Right atrium auricular region (tissue), 2 donors: ENCODE results near the gene TGM2. TPM values are rescaled to one million over a fixed set of nuclear protein-coding genes. Genes with fewer than 3 reads are reported as not detected.
A peak's percentile ranks its signal among the peaks of the same experiment; 100 is the strongest.

Experiments
- DNase-seq: peaks from one replicate; pipeline ENCODE4 v3.0.0-alpha.2; 2019; ENCODE audit warnings: low spot score
- H3K27ac ChIP-seq, 2 donors: fragments of 200-600 bp; sonication (generic); 1 replicate in 1 of 2; 2 replicates in 1 of 2; pipeline ENCODE4 v1.5.1; 2016 to 2019
- H3K27me3 ChIP-seq, 2 donors: fragments of 200-600 bp; sonication (generic); one replicate each; pipeline versions ENCODE4 v1.5.1 to v1.6.0; 2017 to 2019
- H3K36me3 ChIP-seq: fragments of 200-600 bp; sonication (generic); one replicate; pipeline ENCODE4 v1.5.1; 2016
- H3K4me1 ChIP-seq, 2 donors: fragments of 200-600 bp; sonication (generic); one replicate each; pipeline versions ENCODE4 v1.5.1 to v1.6.0; 2017 to 2019
- H3K4me3 ChIP-seq, 2 donors: fragments of 200-600 bp; sonication (generic); 1 replicate in 1 of 2; 2 replicates in 1 of 2; pipeline ENCODE4 v1.5.1; 2017 to 2019; ENCODE audit warnings: mild to moderate bottlenecking in 1 of 2, moderate library complexity in 1 of 2
- H3K9me3 ChIP-seq, 2 donors: fragments of 200-600 bp; sonication (generic); one replicate each; pipeline ENCODE4 v1.5.1; 2019
- CTCF ChIP-seq, 2 donors: fragments of 200-600 bp; sonication (generic); IDR thresholded peaks; one replicate each; pipeline ENCODE4 v1.5.1; 2019; ENCODE audit warnings: antibody characterized with exemption in 2 of 2
- total RNA-seq, 2 donors: library from RNA; depleted of rRNA; stranded (reverse); fragments of >200 nt; gene quantifications; one replicate each; pipeline ENCODE4 v1.1.0, GENCODE V29; 2016

Gene TGM2
- total RNA-seq, 2 donors from 2014 or later = 680 to 1,303 TPM

DNA sequence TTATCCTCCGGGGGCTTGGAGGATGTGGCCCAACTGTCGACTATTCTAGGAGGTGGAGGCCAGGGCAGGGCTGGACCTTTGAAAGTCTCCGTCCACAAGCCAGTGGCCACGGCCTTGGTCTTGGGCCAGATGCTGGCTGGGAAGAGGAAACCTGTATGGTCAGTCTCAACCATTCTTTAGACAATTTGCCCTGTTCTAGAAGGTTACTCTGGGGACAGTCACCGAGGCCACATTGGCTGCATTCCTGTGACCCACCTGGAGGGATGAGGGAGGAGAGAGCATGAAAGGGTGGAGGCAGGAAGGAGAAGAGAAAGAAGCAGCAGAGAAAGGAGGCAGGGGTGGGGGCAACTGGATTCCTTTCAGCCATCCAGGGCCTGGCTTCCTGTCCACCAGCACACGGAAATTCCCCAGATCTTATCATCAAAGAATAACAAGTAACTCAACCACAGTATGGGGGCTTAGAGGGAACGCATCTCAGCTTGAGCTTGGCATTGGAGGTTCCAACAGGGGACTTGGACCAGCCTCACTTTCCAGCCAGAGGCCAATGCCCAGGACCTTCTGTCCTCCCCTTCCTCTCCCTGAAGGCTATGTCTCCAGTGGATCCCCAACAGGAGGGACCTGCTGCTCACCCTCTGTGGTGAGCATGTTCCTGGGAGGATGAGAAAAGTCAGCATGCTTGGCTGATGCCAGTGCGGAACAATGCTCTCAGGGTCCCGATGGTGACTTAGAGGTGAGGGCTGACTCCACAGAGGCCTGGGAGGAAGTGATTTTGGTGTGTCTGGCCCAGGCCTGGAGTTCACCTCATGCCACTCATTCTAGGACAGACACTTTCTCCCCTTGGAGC lies 30.4 kb downstream of the TGM2 start:
- DNase-seq = no peak
- no peaks in the 10 kb centered on the region for H3K9me3 ChIP-seq
- TF ChIP-seq CTCF (IDR thresholded peaks at IDR 0.05) = no peak
- H3K36me3 ChIP-seq = peaks cover 88% of the 10 kb centered on the region
- peaks cover 0 to 46% of the 10 kb centered on the region in 2 donors for H3K4me1 ChIP-seq
- no peak overlapping the region for H3K4me3 ChIP-seq
- H3K27ac ChIP-seq = peak overlapping the region; percentile 60 to 77
- H3K27me3 ChIP-seq = no peaks in the 10 kb centered on the region

DNA sequence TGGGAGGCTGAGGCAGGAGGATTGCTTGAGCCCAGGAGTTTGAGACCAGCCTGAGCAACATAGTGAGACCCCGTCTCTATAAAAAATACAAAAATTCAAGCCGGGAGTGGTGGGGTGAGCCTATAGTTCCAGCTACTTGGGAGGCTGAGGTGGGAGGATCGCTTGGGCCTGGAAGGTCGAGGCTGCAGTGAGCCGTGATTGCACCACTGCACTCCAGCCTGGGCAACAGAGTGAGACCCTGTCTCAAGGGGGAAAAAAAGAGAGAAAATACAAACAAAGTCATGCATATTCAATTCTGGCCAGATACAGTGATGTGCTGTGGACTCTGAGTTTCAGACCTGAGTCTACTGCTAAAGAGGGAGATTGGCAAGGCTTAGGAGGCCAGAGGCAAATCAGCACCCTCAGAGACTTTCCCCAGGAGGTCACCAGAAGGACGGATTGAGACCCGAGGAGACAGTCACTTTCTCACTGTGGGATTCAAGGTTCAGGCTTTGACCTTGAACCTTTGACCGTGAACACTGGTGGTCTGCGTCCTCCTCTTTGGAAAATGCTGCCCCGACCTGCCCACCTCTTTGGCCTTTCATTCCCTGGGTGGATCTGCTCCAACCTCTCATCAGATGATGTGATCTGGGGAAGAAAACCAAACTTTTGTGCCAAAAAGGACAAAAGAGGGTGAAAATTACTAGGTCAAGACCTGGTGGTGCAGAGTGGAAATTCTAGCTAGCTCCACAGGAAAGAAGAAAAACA lies 31.2 kb downstream of the TGM2 start:
- no peaks in the 10 kb centered on the region for H3K9me3 ChIP-seq
- H3K27ac ChIP-seq = peak overlapping the region; percentile 60 to 77
- no peak for TF ChIP-seq CTCF (IDR thresholded peaks at IDR 0.05)
- no peak for DNase-seq
- peaks cover 0 to 46% of the 10 kb centered on the region in 2 donors for H3K4me1 ChIP-seq
- H3K36me3 ChIP-seq = peaks cover 85% of the 10 kb centered on the region
- H3K4me3 ChIP-seq = no peak overlapping the region
- H3K27me3 ChIP-seq = no peaks in the 10 kb centered on the region

- no peak for TF ChIP-seq CTCF (IDR thresholded peaks at IDR 0.05)
- no peak overlapping the region for H3K4me3 ChIP-seq
- no peak overlapping the region for H3K27ac ChIP-seq
- no peaks in the 10 kb centered on the region for H3K9me3 ChIP-seq
- DNase-seq = no peak
- no peaks in the 10 kb centered on the region for H3K27me3 ChIP-seq
- H3K4me1 ChIP-seq = peaks cover 0 to 51% of the 10 kb centered on the region in 2 donors
- H3K36me3 ChIP-seq = peaks cover 77% of the 10 kb centered on the region
These were observed 32.1 kb downstream of the TGM2 start for GRCh38 chr20:38132910-38133501.

DNA sequence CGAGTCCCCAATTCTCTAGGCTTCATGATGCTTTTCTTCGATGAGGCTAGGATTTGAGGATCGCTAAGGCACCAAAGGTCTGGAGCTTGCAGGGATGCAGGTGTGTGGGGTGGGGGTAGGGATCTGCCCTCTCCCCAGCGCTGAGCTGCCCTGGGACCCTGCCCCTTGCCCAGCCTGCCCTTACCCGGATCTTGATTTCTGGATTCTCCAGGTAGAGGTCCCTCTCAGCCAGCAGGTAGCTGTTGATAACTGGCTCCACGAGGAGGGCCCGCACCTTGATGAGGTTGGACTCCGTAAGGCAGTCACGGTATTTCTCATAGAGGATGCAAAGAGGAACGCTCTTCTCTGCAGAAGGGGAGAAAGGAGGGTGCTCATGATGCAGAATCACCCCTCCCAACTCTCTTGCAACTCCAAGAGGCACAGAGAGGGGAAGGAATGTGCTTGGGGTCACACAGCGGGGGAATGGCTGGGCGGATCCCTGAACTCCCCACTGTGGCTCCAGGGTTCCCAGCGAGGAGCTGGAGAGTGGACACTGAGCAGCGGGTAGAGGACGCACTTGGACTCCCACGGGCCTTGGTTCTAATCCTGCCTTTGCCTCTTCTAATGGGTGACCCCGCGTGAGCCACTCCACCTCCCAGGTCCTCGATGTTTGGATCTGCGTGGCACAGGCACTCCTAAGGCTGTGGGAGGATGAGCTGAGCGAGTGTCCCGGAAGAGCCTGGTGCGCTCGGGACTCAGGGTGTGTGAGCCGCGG lies 32.7 kb downstream of the TGM2 start:
- Histone ChIP-seq H3K27me3 (no peaks in the 10 kb centered on the region), H3K27ac (peak overlapping the region in 1 of 2 donors; percentile 18), H3K36me3 (peaks cover 70% of the 10 kb centered on the region), H3K9me3 (no peaks in the 10 kb centered on the region), H3K4me3 (no peak overlapping the region), H3K4me1 (peaks cover 0 to 51% of the 10 kb centered on the region in 2 donors)
- DNase-seq = no peak
- TF ChIP-seq CTCF (IDR thresholded peaks at IDR 0.05) = no peak

DNA sequence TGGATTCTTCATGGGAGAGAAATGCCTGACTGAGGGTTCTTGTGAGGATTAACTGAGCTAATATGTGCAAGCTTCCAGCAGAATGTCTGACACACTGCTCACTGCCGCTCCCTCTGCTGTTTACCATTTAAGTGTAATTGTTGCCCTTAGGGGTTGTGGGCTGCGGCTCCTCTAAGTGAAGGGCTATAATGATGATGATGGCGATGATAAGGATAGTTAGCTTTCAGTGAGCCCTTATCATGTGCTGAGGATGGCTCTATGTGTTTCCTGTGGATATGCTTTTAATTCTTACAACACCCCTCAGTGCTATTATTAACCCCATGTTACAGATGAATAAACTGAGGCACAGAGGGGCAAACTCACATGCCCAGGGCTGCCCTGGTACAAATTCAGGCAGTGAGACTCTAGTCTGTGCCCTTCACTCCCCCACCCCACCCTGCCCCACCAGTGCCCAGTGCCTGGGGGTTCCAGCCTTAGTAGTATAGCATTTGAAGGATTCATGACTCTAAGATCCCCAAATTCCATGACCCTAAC lies 33.4 kb downstream of the TGM2 start:
- no peak overlapping the region for H3K27ac ChIP-seq
- no peak for TF ChIP-seq CTCF (IDR thresholded peaks at IDR 0.05)
- H3K4me3 ChIP-seq = no peak overlapping the region
- H3K27me3 ChIP-seq = no peaks in the 10 kb centered on the region
- peaks cover 0 to 51% of the 10 kb centered on the region in 2 donors for H3K4me1 ChIP-seq
- no peaks in the 10 kb centered on the region for H3K9me3 ChIP-seq
- no peak for DNase-seq
- peaks cover 63% of the 10 kb centered on the region for H3K36me3 ChIP-seq
